A549 treated with GW870086 at 1 μM for 4 hours (cell line): ENCODE data around the gene SERF1A. TPM values are rescaled to one million over a fixed set of nuclear protein-coding genes. Genes with fewer than 3 reads are reported as not detected.

Experiments used
- total RNA-seq: library from RNA; stranded (reverse); fragments of 200-300 nt; extraction: Qiagen RNA extraction; gene quantifications from 5 replicates; pipeline ENCODE4 v1.2.3, GENCODE V29; 2022; ENCODE audit warnings: low read depth

The SERF1A gene
- total RNA-seq, result 1.2 to 1.8 TPM (median 1.3 TPM) in 4 of 5 replicates, not detected in the other

DNA sequence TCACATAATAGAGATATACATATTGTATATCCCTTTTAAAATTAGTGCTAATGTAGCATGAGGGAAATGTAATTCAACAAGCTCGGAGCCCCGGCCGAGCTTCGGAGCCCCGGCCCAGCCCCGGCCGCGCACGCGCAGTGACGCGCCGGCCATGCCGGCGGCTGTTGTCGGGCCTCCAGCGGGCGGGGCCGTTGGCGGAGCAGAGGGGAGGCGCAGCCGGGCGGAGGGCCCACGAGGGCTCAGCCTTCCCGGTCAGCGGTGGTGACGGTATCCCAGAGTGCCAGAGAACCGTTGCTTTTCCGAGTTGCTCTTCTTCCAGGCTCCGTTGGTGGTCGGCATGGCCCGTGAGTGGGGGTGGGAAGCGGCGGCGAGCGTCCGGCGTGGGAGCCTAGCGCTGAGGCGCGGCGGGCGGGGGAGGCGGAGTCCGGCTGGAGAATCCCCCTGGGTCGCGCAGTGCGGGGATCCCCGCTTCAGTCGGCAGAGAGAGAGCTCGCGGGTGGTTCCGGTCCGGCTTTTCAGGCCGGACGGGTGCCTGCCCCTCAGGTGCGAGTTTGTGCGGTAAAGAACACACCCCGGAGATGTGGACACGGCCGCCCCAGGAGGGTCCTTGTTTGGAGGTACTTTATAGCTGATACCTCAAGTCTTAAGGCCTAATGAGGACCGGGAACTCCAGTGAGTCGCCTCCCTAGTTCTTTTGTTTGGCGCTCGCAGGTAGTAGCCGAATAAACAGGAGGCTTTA lies at the start of gene SERF1A:
TSS of gene SERF1A (plus strand) at position 137 of the 739 bp plus-strand sequence. CDS start at position 338, 201 bp downstream.

Other genes with a start within 250 kb of the SERF1A start
- gene SMN1, start 24.4 kb downstream of the SERF1A start, total RNA-seq, result 47.7 to 59.3 TPM (median 53.5 TPM) in 5 replicates
- 0.18 to 0.70 TPM (median 0.48 TPM) in 5 replicates for gene NAIP, start 124.7 kb downstream of the SERF1A start, total RNA-seq
- gene GTF2H2, start 167.0 kb downstream of the SERF1A start, total RNA-seq, result 7.7 to 13.5 TPM (median 10.0 TPM) in 5 replicates